HepG2 (cell line): ENCODE results near the gene CASR. TPM values are rescaled to one million over a fixed set of nuclear protein-coding genes. Genes with fewer than 3 reads are reported as not detected.

Experiments used
- ATAC-seq: fragments of 200-7000 bp; cut with Tn5 transposase; 3 replicates; pipeline ENCODE4 v1.9.1; 2020; ENCODE audit warnings: mild to moderate bottlenecking, moderate library complexity
- BruUV-seq: library from RNA; stranded (reverse); fragments of 400-500 nt; replicated peaks from 2 replicates; lab custom pipeline; 2021; lab: Mats Ljungman, UMichigan
- CTCF ChIA-PET: fragments of 300-600 bp; formaldehyde crosslinking; extraction: SDS; loops from one replicate; lab custom pipeline; 2021; ENCODE audit warnings: low total read pairs, inconsistent platforms, low intra/inter-chr PET ratio; lab: Yijun Ruan, JAX
- POLR2A ChIA-PET: fragments of 350-600 bp; sonication (Branson Sonifier 250); formaldehyde crosslinking; loops from one replicate; lab custom pipeline; 2020; ENCODE audit warnings: antibody characterized with exemption, inconsistent platforms; lab: Yijun Ruan, JAX
- DNase-seq: peaks from one replicate; pipeline ENCODE4 v3.0.0-alpha.2; 2015; ENCODE audit warnings: low spot score
- FAIRE-seq: peaks from 3 replicates; lab custom pipeline; 2011; peaks lifted over from hg19 to GRCh38; lab: Jason Lieb, UNC
- H2AFZ ChIP-seq: one replicate; pipeline ENCODE4 v1.6.1; 2011; ENCODE audit warnings: low read length, inconsistent platforms
- H3K27ac ChIP-seq: fragments of 300-600 bp; 3 replicates; pipeline ENCODE4 v1.8.0; 2011; ENCODE audit warnings: mixed run types, mild to moderate bottlenecking, mixed read lengths, low read length, inconsistent platforms; ENCODE audit not compliant: insufficient read depth; ENCODE audit errors: extremely low read length
- H3K27me3 ChIP-seq, 2 experiments: fragments of 200-600 bp in 1 of 2; 2 replicates in 1 of 2; 3 replicates in 1 of 2; pipeline versions ENCODE4 v1.6.0 to v1.8.0; 2011; ENCODE audit warnings: low read length in 2 of 2, mild to moderate bottlenecking in 2 of 2, moderate library complexity in 2 of 2, inconsistent platforms in 1 of 2; ENCODE audit not compliant: insufficient read depth in 2 of 2, control insufficient read depth in 1 of 2
- H3K36me3 ChIP-seq, 2 experiments: fragments of 200-600 bp in 1 of 2; replicated peaks in 1 of 2; 2 replicates in 1 of 2; 3 replicates in 1 of 2; pipeline versions ENCODE4 v1.5.1 to v1.8.0; 2011; ENCODE audit warnings: low read length in 2 of 2, inconsistent platforms in 1 of 2; ENCODE audit not compliant: insufficient read depth in 2 of 2, control insufficient read depth in 1 of 2
- H3K4me1 ChIP-seq: 2 replicates; pipeline ENCODE4 v1.5.1; 2012; ENCODE audit warnings: low read length, inconsistent platforms; ENCODE audit not compliant: insufficient read depth
- H3K4me2 ChIP-seq: 2 replicates; pipeline ENCODE4 v1.6.0; 2011; ENCODE audit warnings: low read depth, low read length, inconsistent platforms
- H3K4me3 ChIP-seq, 3 experiments: fragments of 200-600 bp in 1 of 3; sonication (generic), shearing (Covaris generic) in 1 of 3; replicated peaks in 1 of 3; 2 replicates each; pipeline ENCODE4 v1.5.1; 2011 to 2016; ENCODE audit warnings: low read length in 3 of 3, inconsistent platforms in 2 of 3, low read depth in 2 of 3, mild to moderate bottlenecking in 2 of 3, control low read depth in 1 of 3, mixed read lengths in 1 of 3; ENCODE audit not compliant: insufficient read depth in 1 of 3
- H3K79me2 ChIP-seq: one replicate; pipeline ENCODE4 v1.6.1; 2011; ENCODE audit warnings: low read length, inconsistent platforms; ENCODE audit not compliant: insufficient read depth
- H3K9ac ChIP-seq: 2 replicates; pipeline ENCODE4 v1.6.0; 2011; ENCODE audit warnings: mild to moderate bottlenecking, low read depth, low read length, inconsistent platforms; ENCODE audit not compliant: insufficient read depth
- H3K9me3 ChIP-seq: 2 replicates; pipeline ENCODE4 v1.5.1; 2012; ENCODE audit warnings: mild to moderate bottlenecking, low read length
- H4K20me1 ChIP-seq: 2 replicates; pipeline ENCODE4 v1.6.0; 2011; ENCODE audit warnings: inconsistent platforms, mild to moderate bottlenecking, low read length, moderate library complexity; ENCODE audit not compliant: insufficient read depth
- DRAP1 ChIP-seq: IDR thresholded peaks from 2 replicates; pipeline ENCODE4 v1.6.1; 2016; ENCODE audit warnings: missing genetic modification reagents, missing compliant biosample characterization
- FIP1L1 ChIP-seq: fragments of 200-400 bp; formaldehyde crosslinking; IDR thresholded peaks from 2 replicates; pipeline ENCODE4 v1.6.1; 2018; ENCODE audit warnings: low read depth, mild to moderate bottlenecking, low read length, moderate library complexity, borderline replicate concordance; ENCODE audit not compliant: insufficient read depth
- HDAC6 ChIP-seq: fragments of 200-600 bp; sonication (generic); IDR thresholded peaks from 2 replicates; pipeline ENCODE4 v1.7.0; 2017; ENCODE audit warnings: mild to moderate bottlenecking, antibody characterized with exemption, low read length, low read depth
- HOXA9 ChIP-seq: sonication (generic); formaldehyde crosslinking; IDR thresholded peaks from 2 replicates; pipeline ENCODE4 v1.8.1; 2022; ENCODE audit warnings: missing genetic modification reagents, mild to moderate bottlenecking, moderate library complexity, borderline replicate concordance
- SATB2 ChIP-seq: sonication (generic); formaldehyde crosslinking; IDR thresholded peaks from 2 replicates; pipeline ENCODE4 v1.5.0; 2020; ENCODE audit warnings: missing genetic modification reagents
- WGBS: methylation state at CpG from one replicate; pipeline ENCODE4 v1.1.6; 2017; ENCODE audit warnings: low lambda C conversion rate; 5-methylcytosine and 5-hydroxymethylcytosine counted together
- in situ Hi-C: cut with HindIII; loops from 2 replicates; pipeline ENCODE4 v1.10.0; 2017; ENCODE audit warnings: low pct_unique_long_range_greater_than_20kb; ENCODE audit not compliant: extremely low pct_ligation_motif_present
- intact Hi-C: fragments of 100-400 bp; cut with micrococcal nuclease; formaldehyde crosslinking; loops from one replicate; pipeline ENCODE4 v1.10.0; 2022; ENCODE audit not compliant: unreplicated experiment
- polyA plus RNA-seq, 8 experiments: library from polyadenylated mRNA; depleted of rRNA in 3 of 8; stranded (reverse) in 7 of 8; unstranded in 1 of 8; fragments of >200 nt; fragmentation: Illumina TruSeq in 4 of 8; extraction: Trizol in 4 of 8; gene quantifications; 2 replicates each; pipeline versions ENCODE4 v1.2.1 to v1.2.3, GENCODE V29; 2011 to 2016; ENCODE audit warnings: low read depth in 4 of 8, missing spikeins in 1 of 8, mixed read lengths in 1 of 8; ENCODE audit not compliant: insufficient read depth in 1 of 8
- total RNA-seq, 5 experiments: library from RNA; depleted of rRNA; stranded (reverse); fragments of >200 nt; fragmentation: Illumina TruSeq; extraction: Trizol; gene quantifications; 2 replicates each; pipeline ENCODE4 v1.2.3, GENCODE V29; 2016; ENCODE audit warnings: low read depth in 1 of 5
- TF ChIP-seq, protein P1 (sequence below): sonication (generic); formaldehyde crosslinking; IDR thresholded peaks from 2 replicates; pipeline ENCODE4 v1.5.0; 2020; ENCODE audit warnings: mild to moderate bottlenecking, missing genetic modification reagents

CASR gene
- total and polyA plus RNA-seq, 2 of the 13 experiments (the other 11 are each of a cell fraction or from before 2014, with no cell fraction given): not detected

GRCh38 chr3:122325769-122326168, 142.3 kb downstream of the CASR start:
- Histone ChIP-seq H3K9ac (no peak overlapping the region), H3K79me2 (no peaks in the 10 kb centered on the region), H3K4me3 (no peak overlapping the region), H3K9me3 (no peaks in the 10 kb centered on the region), H3K36me3 (no peaks in the 10 kb centered on the region), H4K20me1 (no peaks in the 10 kb centered on the region), H2AFZ (no peak overlapping the region), H3K27me3 (no peaks in the 10 kb centered on the region), H3K4me2 (no peak overlapping the region), H3K4me1 (peaks cover 6% of the 10 kb centered on the region; the same call in 1 of the 2 replicates), H3K27ac (no peak overlapping the region)
- intact Hi-C loops (no loop called here), in situ Hi-C loops (no loop called here)
- BruUV-seq: no TSS peak
- TF ChIP-seq, protein P1, sequence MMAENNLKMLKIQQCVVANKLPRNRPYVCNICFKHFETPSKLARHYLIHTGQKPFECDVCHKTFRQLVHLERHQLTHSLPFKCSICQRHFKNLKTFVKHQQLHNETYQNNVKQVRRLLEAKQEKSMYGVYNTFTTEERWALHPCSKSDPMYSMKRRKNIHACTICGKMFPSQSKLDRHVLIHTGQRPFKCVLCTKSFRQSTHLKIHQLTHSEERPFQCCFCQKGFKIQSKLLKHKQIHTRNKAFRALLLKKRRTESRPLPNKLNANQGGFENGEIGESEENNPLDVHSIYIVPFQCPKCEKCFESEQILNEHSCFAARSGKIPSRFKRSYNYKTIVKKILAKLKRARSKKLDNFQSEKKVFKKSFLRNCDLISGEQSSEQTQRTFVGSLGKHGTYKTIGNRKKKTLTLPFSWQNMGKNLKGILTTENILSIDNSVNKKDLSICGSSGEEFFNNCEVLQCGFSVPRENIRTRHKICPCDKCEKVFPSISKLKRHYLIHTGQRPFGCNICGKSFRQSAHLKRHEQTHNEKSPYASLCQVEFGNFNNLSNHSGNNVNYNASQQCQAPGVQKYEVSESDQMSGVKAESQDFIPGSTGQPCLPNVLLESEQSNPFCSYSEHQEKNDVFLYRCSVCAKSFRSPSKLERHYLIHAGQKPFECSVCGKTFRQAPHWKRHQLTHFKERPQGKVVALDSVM (CRISPR knock-in tag): peak; percentile 26; the same call in 1 of the 2 replicates
- no peak for TF ChIP-seq HDAC6
- no peak for TF ChIP-seq HOXA9 (CRISPR knock-in tag)
- TF ChIP-seq FIP1L1: no peak
- no peak for ATAC-seq
- ChIA-PET CTCF (no interaction called here), POLR2A (no interaction called here)
- no peak for DNase-seq
- 92% methylated on average over 3 of the region's 3 CpGs for WGBS
- FAIRE-seq: no peak

GRCh38 chr3:122331886-122332285, 148.4 kb downstream of the CASR start:
- H3K9ac ChIP-seq: no peak overlapping the region
- no peak overlapping the region for H2AFZ ChIP-seq
- ATAC-seq (no peak), DNase-seq (no peak), FAIRE-seq (no peak)
- H3K4me3 ChIP-seq: no peak overlapping the region
- no peaks in the 10 kb centered on the region for H3K9me3 ChIP-seq
- 63% methylated on average over 3 of the region's 4 CpGs for WGBS
- no peak overlapping the region for H3K27ac ChIP-seq
- no peaks in the 10 kb centered on the region for H3K79me2 ChIP-seq
- intact Hi-C loops: no loop called here
- H3K4me1 ChIP-seq: no peaks in the 10 kb centered on the region
- no peaks in the 10 kb centered on the region for H3K36me3 ChIP-seq
- in situ Hi-C loops: no loop called here
- no peaks in the 10 kb centered on the region for H4K20me1 ChIP-seq
- CTCF ChIA-PET: no interaction called here
- POLR2A ChIA-PET: no interaction called here
- no peak overlapping the region for H3K4me2 ChIP-seq
- no peaks in the 10 kb centered on the region for H3K27me3 ChIP-seq
- TF ChIP-seq SATB2 (CRISPR knock-in tag) (no peak), DRAP1 (CRISPR knock-in tag) (no peak)
- BruUV-seq: no TSS peak
